Measurements from ENCODE around the gene CLK3. TPM values are rescaled to one million over a fixed set of nuclear protein-coding genes. Genes with fewer than 3 reads are reported as not detected.

Gene CLK3
- polyA plus RNA-seq, 12 donors = 36.9 to 72.4 (median 45.4) TPM; not detected in 1

GRCh38 chr15:74669627-74670026 is 54.0 kb downstream of the CLK3 start:
- DNase-seq = no peak

- no peak for DNase-seq
Observed at GRCh38 chr15:74674161-74674560, 58.5 kb downstream of the CLK3 start.

GRCh38 chr15:74676801-74677200 is 61.2 kb downstream of the CLK3 start:
- no peak for DNase-seq

Other genes with a start within 250 kb of the CLK3 start
- gene CYP11A1, start 248.2 kb upstream of the CLK3 start, polyA plus RNA-seq (ENCODE audit: insufficient read length in 12 of 12) = 1 to 10 TPM in 10 of 12 donors, not detected in 2; 1.1 to 2.5 (median 1.7) TPM
- gene SEMA7A, start 181.9 kb upstream of the CLK3 start, polyA plus RNA-seq (ENCODE audit: insufficient read length in 12 of 12) = 1 to 10 TPM in 11 of 12 donors, not detected in 1; 4.1 to 9.6 (median 5.6) TPM
- 10 to 100 TPM in 11 of 12 donors, not detected in 1; 24.7 to 45.8 (median 32.4) TPM for gene UBL7, start 154.7 kb upstream of the CLK3 start, polyA plus RNA-seq (ENCODE audit: insufficient read length in 12 of 12)
- 10 to 100 TPM in 1 of 12 donors, 1 to 10 TPM in 10, not detected in 1; 3.6 to 17.0 (median 4.9) TPM for gene ARID3B, start 74.6 kb upstream of the CLK3 start, polyA plus RNA-seq (ENCODE audit: insufficient read length in 12 of 12)
- 10 to 100 TPM in 11 of 12 donors, not detected in 1; 22.2 to 53.6 (median 29.6) TPM for gene EDC3, start 80.2 kb downstream of the CLK3 start, polyA plus RNA-seq (ENCODE audit: insufficient read length in 12 of 12)
- gene CYP1A1, start 109.7 kb downstream of the CLK3 start, polyA plus RNA-seq (ENCODE audit: insufficient read length in 12 of 12) = 1 to 10 TPM in 1 of 12 donors, under 1 TPM in 3, not detected in 8; 0.12 to 2.0 (median 0.78) TPM
- gene CYP1A2, start 133.0 kb downstream of the CLK3 start, polyA plus RNA-seq (ENCODE audit: insufficient read length in 12 of 12) = under 1 TPM in 7 of 12 donors, not detected in 5; 0.07 to 0.28 (median 0.12) TPM
- gene CSK, start 166.2 kb downstream of the CLK3 start, polyA plus RNA-seq (ENCODE audit: insufficient read length in 12 of 12) = 10 to 100 TPM in 11 of 12 donors, not detected in 1; 21.4 to 51.9 (median 31.0) TPM
- under 1 TPM in 1 of 12 donors, not detected in 11; 0.19 TPM for gene LMAN1L, start 197.0 kb downstream of the CLK3 start, polyA plus RNA-seq (ENCODE audit: insufficient read length in 12 of 12)
- under 1 TPM in 1 of 12 donors, not detected in 11; 0.11 TPM for gene CPLX3, start 210.8 kb downstream of the CLK3 start, polyA plus RNA-seq (ENCODE audit: insufficient read length in 12 of 12)
- gene ULK3, start 227.3 kb downstream of the CLK3 start, polyA plus RNA-seq (ENCODE audit: insufficient read length in 12 of 12) = 10 to 100 TPM in 11 of 12 donors, not detected in 1; 23.8 to 44.3 (median 31.4) TPM

Data from muscle of arm (tissue), 12 donors.